ENCODE data around the gene ATXN2.

ATXN2 gene

DNA sequence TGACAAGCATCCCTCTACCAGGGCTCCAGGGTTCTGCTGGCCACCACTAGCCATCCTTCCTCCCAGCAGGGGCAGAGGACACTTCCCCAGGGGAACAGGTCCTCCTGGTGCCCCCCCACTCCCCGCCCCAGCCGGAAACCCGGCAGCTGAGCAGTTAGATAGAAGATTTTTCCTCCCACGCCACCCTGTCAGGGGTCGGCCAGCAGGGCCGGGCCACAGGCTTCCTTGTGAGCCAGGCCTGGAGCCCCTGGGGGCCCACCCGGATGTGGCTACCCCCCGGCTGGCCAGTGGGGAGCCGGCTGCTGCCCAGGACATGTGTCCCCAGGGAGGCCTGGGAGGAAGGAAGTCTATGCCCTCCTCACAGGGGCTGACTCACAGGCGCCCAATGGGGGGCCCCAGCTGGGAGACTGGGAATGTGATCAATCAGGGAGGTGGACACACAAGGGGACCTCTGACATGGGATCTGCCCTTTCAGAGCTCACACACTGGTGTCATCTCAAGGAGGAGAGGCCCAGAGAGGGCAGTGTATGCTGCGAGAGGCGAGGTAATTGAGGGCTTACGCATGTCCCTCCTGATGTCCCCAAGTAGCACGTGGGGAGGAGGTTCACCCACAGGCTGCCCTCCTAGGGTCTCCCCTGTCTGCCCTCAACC is 189.2 kb downstream of the ATXN2 start:
- no peak for DNase-seq (ENCODE audit: extremely low read depth, low read depth)
- TF ChIP-seq, protein P1, sequence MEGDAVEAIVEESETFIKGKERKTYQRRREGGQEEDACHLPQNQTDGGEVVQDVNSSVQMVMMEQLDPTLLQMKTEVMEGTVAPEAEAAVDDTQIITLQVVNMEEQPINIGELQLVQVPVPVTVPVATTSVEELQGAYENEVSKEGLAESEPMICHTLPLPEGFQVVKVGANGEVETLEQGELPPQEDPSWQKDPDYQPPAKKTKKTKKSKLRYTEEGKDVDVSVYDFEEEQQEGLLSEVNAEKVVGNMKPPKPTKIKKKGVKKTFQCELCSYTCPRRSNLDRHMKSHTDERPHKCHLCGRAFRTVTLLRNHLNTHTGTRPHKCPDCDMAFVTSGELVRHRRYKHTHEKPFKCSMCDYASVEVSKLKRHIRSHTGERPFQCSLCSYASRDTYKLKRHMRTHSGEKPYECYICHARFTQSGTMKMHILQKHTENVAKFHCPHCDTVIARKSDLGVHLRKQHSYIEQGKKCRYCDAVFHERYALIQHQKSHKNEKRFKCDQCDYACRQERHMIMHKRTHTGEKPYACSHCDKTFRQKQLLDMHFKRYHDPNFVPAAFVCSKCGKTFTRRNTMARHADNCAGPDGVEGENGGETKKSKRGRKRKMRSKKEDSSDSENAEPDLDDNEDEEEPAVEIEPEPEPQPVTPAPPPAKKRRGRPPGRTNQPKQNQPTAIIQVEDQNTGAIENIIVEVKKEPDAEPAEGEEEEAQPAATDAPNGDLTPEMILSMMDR (IDR thresholded peaks at IDR 0.05; ENCODE audit: low read depth, low read length): no peak

DNA sequence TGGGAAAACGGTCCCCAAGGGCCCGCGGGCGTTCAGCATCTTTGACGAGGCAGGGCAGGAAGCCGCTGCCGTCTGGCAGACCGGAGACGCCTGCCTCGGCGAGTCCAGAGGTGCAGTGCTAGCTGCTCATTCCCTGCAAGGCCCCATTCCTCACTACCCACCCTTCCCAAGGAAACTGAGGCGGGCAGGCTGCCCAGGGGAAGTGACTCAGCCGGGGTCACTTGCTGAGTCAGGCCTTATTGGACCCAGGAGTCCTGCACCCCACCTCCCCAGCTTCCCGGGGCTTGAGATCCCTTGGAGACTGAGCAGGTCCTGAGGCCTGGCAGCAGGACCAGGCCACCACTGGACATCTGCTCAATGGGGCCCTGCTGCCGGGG is 189.7 kb downstream of the ATXN2 start:
- TF ChIP-seq, protein P1 (IDR thresholded peaks at IDR 0.05; ENCODE audit: low read depth, low read length): no peak
- DNase-seq (ENCODE audit: extremely low read depth, low read depth): no peak

DNA sequence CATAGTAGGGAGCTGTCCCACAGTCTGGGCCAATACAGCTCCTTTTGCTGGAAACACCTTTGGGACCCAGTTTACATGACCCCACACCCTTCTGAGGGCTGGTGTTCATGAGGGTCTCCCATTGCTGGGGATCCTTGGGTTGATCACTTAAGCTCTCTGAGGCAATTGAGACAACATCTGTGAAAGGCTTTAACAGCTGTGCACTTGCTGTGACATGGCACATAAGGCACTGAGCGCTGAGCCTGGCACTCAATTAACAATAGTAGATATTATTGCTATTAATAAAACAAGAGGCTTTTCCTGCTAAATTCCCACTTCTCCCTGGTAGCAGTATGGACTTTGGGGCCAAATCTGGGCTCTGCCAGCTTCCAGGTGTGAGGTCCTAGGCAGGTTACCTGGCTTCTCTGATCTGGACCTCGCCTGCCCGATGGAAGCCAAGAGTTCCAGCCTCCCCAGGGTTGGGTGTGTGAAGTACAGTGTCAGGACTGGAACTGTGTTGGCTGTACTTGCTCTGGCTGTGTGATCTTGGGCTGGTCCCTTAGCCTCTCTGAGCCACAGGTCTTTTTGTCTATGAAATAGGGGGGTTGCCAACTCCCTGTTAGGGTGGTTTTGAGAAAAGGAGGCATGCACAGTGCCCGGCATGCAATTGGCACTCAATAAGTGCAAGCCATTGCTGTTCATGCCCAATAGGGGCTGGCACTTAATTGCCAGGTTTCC is 190.3 kb downstream of the ATXN2 start:
- TF ChIP-seq, protein P1 (IDR thresholded peaks at IDR 0.05; ENCODE audit: low read depth, low read length): no peak
- no peak for DNase-seq (ENCODE audit: extremely low read depth, low read depth)

DNA sequence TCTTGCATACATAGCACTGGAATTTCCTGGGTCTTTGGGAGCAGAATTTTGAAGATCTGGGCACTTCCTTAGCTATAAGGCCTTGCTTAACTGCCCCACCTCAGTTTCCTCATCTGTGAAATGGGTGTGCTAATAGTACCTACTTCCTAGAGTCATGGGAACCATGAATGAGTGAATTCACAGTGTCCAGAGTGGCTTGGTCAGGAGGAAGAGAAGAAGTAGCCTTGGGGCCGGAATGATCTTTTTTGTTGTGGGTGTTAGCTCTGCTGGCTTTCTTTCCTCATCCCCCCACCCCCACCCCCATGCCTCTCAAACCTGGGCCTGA is 191.0 kb downstream of the ATXN2 start:
- TF ChIP-seq, protein P1 (IDR thresholded peaks at IDR 0.05; ENCODE audit: low read depth, low read length): no peak
- DNase-seq (ENCODE audit: extremely low read depth, low read depth): no peak

DNA sequence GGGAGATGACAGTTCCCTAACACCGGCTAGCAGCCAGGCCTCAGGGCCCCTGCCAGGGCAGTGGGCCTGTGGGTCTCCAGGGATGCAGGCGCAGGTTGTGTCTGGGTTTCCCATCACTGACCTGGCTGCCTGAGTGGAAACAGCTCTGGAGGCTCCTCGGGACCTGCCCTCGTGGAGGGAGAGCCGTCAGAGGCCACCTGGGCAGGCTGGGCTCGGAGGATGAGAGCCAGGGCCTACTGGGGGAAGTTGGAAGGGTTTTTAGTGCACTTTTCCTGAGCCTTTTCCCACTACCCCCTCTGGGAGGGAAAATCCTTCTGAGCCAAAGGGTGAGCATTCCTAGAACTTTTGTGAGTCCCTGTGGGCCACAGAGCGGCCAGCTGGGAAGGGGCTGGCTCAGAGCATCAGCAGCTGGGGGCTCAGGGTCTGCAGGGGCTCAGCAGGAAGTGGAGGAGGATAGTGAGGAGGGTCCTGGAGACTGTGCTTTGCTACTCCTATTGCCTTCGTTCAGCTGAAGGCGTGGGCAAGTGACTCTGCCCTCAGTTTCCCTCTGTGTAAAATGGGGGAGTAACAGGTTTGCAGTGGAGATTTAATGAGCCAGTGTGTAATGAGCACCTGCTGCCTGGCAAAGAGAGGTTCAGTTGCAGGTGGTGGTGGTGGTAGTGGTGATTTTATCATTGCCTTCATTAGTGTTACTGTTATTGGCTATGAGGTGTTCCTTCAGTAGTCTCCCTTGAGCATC is 191.6 kb downstream of the ATXN2 start:
- TF ChIP-seq, protein P1 (IDR thresholded peaks at IDR 0.05; ENCODE audit: low read depth, low read length): no peak
- no peak for DNase-seq (ENCODE audit: extremely low read depth, low read depth)

DNA sequence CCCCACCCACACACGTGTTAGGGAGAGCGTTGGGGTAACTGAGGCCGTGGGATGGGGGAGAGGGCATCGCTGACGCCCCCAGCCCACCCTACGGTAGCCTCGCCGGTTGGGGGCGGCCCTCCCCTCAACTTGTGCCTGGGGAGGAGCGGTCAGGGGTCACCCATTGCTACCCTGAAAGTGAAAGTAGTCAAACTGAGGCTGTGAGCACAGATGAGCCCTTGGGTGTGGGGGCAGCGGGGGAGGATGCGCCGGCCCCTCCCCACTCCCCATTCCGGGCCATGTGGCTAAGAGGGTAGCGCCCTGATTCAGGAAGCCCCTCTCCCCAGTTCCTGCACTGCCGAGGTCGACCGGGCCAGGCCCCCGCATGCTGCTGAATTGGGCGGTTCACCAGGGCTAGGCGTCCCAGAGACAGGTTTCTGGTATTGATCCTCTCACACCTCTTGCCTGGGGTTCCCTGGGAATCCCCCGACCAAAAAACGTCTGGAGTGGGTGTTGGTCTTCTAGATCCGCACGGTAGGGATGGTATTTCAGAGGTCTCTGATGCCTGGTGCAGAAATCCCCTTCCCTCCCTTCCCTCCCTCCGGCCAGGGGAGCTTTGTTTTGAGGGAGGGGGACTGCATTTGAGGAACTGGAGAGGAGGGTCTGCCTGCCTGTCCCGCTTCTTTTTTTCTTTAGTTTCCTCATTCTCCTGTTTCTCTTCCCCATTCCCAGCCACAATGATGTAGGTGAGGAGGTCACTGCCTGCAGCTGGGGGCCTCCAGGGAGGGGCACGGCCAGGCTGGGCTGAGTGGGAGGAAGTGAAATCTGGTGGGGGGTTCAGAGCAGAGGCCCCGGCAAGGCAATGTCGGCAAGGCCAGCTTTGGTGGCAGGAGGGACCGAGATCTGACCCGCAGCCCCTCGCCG is 192.4 kb downstream of the ATXN2 start:
- DNase-seq (ENCODE audit: extremely low read depth, low read depth): no peak

More for the DNA sequence above, 192.4 kb downstream of the ATXN2 start:
- TF ChIP-seq, protein P1 (IDR thresholded peaks at IDR 0.05; ENCODE audit: low read depth, low read length): no peak
